Measurements from ENCODE around the gene FOXP2.
"Not testable (repeated sequence)": the region's sequence is repeated elsewhere in the genome, so short reads cannot be mapped to it uniquely, and the experiment has no call there.

FOXP2 gene

DNA sequence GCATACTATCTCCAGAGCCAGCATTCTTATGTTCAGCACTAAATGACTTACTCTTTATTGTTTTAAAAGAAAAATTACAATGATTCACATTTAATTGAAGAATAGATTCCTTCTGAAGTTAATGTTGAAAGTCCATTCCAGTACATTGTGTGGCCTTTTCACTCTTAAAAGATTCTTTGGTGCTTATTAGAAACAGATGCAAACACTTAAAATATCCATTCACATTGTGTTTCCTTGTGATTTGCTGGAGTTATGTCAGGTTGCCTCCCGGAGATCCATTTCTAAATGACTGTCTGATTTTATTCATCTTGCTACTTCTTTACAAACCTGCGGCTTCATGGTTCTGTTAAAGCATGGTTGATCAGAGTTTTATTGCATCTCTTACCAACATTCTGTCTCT, 152.8 kb downstream of the FOXP2 start:
- no peak for DNase-seq (ENCODE audit: extremely low read depth, low read depth)
- TF ChIP-seq, protein P1, sequence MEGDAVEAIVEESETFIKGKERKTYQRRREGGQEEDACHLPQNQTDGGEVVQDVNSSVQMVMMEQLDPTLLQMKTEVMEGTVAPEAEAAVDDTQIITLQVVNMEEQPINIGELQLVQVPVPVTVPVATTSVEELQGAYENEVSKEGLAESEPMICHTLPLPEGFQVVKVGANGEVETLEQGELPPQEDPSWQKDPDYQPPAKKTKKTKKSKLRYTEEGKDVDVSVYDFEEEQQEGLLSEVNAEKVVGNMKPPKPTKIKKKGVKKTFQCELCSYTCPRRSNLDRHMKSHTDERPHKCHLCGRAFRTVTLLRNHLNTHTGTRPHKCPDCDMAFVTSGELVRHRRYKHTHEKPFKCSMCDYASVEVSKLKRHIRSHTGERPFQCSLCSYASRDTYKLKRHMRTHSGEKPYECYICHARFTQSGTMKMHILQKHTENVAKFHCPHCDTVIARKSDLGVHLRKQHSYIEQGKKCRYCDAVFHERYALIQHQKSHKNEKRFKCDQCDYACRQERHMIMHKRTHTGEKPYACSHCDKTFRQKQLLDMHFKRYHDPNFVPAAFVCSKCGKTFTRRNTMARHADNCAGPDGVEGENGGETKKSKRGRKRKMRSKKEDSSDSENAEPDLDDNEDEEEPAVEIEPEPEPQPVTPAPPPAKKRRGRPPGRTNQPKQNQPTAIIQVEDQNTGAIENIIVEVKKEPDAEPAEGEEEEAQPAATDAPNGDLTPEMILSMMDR (IDR thresholded peaks at IDR 0.05; ENCODE audit: low read depth, low read length): no peak

DNA sequence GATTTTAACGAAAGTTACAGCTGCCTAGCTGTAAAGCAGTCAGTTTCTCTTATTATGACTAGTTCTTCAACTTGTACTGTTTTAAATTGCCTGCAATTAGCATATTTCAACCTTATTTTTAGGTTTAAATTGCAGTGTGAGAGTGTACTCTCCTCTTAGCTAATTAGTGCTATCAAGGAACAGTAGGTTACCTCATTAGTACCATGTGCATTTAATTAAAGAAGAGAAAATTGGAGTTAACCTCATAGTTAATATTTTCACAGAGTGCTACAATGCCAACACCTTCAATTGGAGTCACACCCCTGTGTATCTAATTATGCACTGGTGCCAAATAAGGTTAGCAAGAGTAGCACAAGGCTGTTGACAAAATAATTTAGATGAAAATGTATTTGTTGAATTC, 154.6 kb downstream of the FOXP2 start:
- DNase-seq (ENCODE audit: extremely low read depth, low read depth): no peak
- TF ChIP-seq, protein P1 (IDR thresholded peaks at IDR 0.05; ENCODE audit: low read depth, low read length): no peak

DNA sequence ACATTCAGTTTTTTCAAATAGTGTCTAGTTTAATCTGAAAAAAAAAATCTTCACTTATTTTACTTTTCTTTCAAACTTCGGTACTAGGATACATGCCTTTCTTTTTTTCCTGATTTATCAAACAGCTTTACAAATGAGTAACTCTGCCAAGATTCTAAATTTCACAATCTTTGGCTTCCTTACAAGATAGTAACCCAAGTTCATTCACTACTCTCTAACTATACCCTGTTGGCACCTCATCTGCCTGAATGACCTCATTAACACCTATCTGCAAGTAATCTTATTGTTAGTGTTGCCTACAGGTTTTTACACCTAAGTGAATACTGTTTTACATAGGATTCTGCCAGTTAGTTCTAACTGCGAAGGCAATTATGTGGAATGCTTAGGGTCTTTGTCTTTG, 159.8 kb downstream of the FOXP2 start:
- DNase-seq (ENCODE audit: extremely low read depth, low read depth): no peak
- TF ChIP-seq, protein P1 (IDR thresholded peaks at IDR 0.05; ENCODE audit: low read depth, low read length): no peak

DNA sequence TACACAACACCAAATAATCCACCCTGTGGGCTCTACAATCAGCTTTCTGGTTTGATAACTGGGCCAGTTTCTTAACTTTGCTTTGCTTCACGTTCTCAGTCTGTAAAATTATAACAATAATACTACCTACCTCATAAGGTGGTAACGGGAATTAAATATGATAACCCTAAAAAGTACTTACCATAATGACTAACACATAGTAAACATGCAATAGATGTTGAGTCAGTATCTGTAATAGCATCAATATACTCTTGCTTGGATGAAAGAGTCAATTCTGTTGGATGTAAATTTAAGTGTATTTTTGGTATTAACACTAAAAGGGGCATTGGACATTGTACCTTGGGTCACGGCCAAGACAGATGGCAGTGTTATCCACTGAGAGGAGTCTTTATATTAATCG, 160.5 kb downstream of the FOXP2 start:
- no peak for DNase-seq (ENCODE audit: extremely low read depth, low read depth)
- TF ChIP-seq, protein P1 (IDR thresholded peaks at IDR 0.05; ENCODE audit: low read depth, low read length): no peak

DNA sequence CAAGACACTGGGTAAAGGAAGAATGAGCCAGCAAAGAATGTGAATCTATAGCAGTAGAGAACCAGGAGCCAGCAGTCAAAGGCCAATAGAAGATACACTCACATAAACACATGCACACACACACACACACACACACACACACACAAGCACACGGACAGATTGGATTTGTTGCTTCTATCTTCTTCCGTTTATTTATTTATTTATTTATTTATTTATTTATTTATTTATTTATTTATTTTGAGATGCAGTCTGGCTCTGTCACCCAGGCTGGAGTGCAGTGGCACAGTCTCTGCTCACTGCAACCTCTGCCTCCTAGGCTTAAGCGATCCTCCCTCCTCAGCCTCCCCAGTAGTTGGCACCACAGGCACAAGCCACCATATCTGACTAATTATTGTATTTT, 166.3 kb downstream of the FOXP2 start:
- not testable (repeated sequence) for DNase-seq (ENCODE audit: extremely low read depth, low read depth)

DNA sequence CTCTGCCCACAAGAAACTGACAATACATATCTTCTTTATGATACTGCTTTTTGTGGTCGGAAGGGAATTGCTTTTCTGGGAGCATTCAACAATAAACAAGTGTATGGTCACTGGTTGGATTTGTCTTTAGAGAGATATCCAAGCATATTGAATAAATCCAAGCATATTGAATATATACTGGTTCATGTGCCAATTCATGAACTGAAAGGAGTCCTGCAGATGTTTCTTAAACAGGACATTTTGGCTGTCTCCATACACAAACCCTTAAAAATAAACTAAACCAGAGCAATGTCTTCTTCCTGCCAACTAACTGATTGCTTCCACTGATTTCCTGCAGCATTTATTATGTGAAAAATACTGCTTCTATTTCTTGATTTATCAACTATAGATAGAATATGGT, 173.9 kb downstream of the FOXP2 start:
- DNase-seq (ENCODE audit: extremely low read depth, low read depth): no peak
- TF ChIP-seq, protein P1 (IDR thresholded peaks at IDR 0.05; ENCODE audit: low read depth, low read length): no peak

DNA sequence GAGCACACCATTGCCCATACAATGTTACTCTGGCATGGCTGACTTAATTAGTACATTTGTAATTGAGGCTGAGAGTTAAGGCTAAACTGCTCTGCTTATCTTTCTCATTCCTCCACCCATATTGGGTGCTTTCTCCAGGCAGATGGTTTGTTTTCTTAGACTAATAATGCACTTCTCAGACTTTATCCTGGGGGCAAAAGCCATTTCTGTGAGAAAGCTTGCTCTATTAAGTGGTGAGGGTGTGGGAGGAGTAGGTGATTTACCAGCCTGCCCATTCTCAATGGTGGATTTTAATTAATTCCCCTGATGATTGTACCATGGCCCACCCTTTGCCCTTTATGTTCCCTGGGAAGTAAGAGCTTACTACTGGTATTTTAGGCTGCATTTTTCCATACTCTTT, 174.8 kb downstream of the FOXP2 start:
- TF ChIP-seq, protein P1 (IDR thresholded peaks at IDR 0.05; ENCODE audit: low read depth, low read length): no peak
- DNase-seq (ENCODE audit: extremely low read depth, low read depth): no peak

DNA sequence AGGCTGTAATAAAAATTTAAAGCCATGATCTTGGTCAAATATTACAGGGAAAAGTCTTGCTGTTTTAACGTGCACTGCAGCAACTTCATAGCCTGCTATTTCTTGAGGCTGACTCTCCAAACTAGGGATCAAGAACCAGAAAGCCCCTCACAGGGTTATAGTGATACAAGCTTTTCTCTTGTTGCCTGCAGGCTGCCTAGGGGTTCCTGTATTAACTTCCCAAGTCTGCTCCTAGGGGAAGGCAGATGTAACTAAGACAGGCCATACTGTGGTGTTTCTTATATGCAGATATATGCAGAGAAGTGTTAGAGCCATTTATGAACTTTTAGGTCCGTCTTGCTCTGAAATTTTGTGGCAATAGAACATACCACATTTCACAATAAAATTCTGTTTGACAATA, 175.7 kb downstream of the FOXP2 start:
- no peak for DNase-seq (ENCODE audit: extremely low read depth, low read depth)
- TF ChIP-seq, protein P1 (IDR thresholded peaks at IDR 0.05; ENCODE audit: low read depth, low read length): no peak
